Measurements from ENCODE around the gene SEPTIN1.

- TF ChIP-seq CTCF (IDR thresholded peaks at IDR 0.05; ENCODE audit: low read length) (no peak), EZH2 (IDR thresholded peaks at IDR 0.05; ENCODE audit: borderline replicate concordance, low read length) (no peak)
Observed at GRCh38 chr16:30379158-30379783, 3.1 kb downstream of the SEPTIN1 start.

All from OCI-LY1 (cell line).